Lower lobe of right lung (tissue), 2 donors: ENCODE data around the gene FBP1. TPM values are rescaled to one million over a fixed set of nuclear protein-coding genes. Genes with fewer than 3 reads are reported as not detected.
"Not testable (repeated sequence)": the region's sequence is repeated elsewhere in the genome, so short reads cannot be mapped to it uniquely, and the experiment has no call there.

ENCODE experiments used
- ATAC-seq, 2 donors: fragments of 200-7000 bp; cut with Tn5 transposase; one replicate each; pipeline ENCODE4 v1.9.1; 2020 to 2022; ENCODE audit warnings: mild to moderate bottlenecking in 2 of 2, moderate library complexity in 2 of 2
- DNase-seq: peaks from one replicate; pipeline ENCODE4 v3.0.0-alpha.2; 2020
- H3K27ac ChIP-seq: fragments of 200-600 bp; one replicate; pipeline ENCODE4 v1.8.0; 2022
- H3K27me3 ChIP-seq: fragments of 200-600 bp; one replicate; pipeline ENCODE4 v1.8.0; 2022; ENCODE audit warnings: low read depth
- H3K36me3 ChIP-seq: fragments of 200-600 bp; one replicate; pipeline ENCODE4 v1.8.0; 2022; ENCODE audit warnings: mild to moderate bottlenecking
- H3K4me1 ChIP-seq: fragments of 200-600 bp; one replicate; pipeline ENCODE4 v1.8.0; 2022
- H3K4me3 ChIP-seq: fragments of 200-600 bp; one replicate; pipeline ENCODE4 v1.8.0; 2022; ENCODE audit warnings: mild to moderate bottlenecking
- H3K9me3 ChIP-seq: fragments of 200-600 bp; one replicate; pipeline ENCODE4 v1.8.0; 2022
- CTCF ChIP-seq: fragments of 200-600 bp; IDR thresholded peaks from one replicate; pipeline ENCODE4 v1.8.0; 2022; ENCODE audit warnings: antibody characterized with exemption, mild to moderate bottlenecking
- intact Hi-C: fragments of 100-400 bp; cut with DNase I; formaldehyde crosslinking; loops from one replicate; pipeline ENCODE4 v1.11.0; 2022
- total RNA-seq: library from RNA; stranded (reverse); fragmentation: NEBNext Ultra II Directional; extraction: Animal tissue kit (Norgen Biotek cat#: 25700); gene quantifications from one replicate; pipeline ENCODE4 v1.2.1, GENCODE V29; 2021
- donor health status: DM: no; HTN: yes; CAD: no; lungs with severe emphysema.

The FBP1 gene
- total RNA-seq, 1 donor from 2014 or later: 527 TPM

- intact Hi-C loops: no loop called here
- Histone ChIP-seq H3K27ac (no peak overlapping the region), H3K4me3 (no peak overlapping the region), H3K4me1 (no peaks in the 10 kb centered on the region), H3K27me3 (no peaks in the 10 kb centered on the region), H3K36me3 (no peaks in the 10 kb centered on the region), H3K9me3 (no peaks in the 10 kb centered on the region)
- ATAC-seq (no peak), DNase-seq (no peak)
- no peak for TF ChIP-seq CTCF
These were observed 72.8 kb downstream of the FBP1 start for GRCh38 chr9:94566550-94566949.

GRCh38 chr9:94564279-94564678 lies 75.0 kb downstream of the FBP1 start:
- intact Hi-C loops, ATAC-seq, H3K27ac ChIP-seq, H3K4me1 ChIP-seq, H3K36me3 ChIP-seq, H3K9me3 ChIP-seq, H3K4me3 ChIP-seq, H3K27me3 ChIP-seq, DNase-seq: not testable (repeated sequence)

GRCh38 chr9:94563548-94563947 lies 75.8 kb downstream of the FBP1 start:
- intact Hi-C loops: no loop called here
- ATAC-seq: no peak
- no peak for TF ChIP-seq CTCF

GRCh38 chr9:94560237-94560636 lies 79.1 kb downstream of the FBP1 start:
- Histone ChIP-seq H3K4me3 (no peak overlapping the region), H3K9me3 (no peaks in the 10 kb centered on the region), H3K36me3 (no peaks in the 10 kb centered on the region), H3K27me3 (no peaks in the 10 kb centered on the region), H3K27ac (no peak overlapping the region), H3K4me1 (no peaks in the 10 kb centered on the region)
- ATAC-seq: no peak
- DNase-seq: no peak
- intact Hi-C loops: no loop called here
- no peak for TF ChIP-seq CTCF

More at GRCh38 chr9:94563548-94563947, 75.8 kb downstream of the FBP1 start:
- DNase-seq: no peak
- Histone ChIP-seq H3K36me3 (no peaks in the 10 kb centered on the region), H3K27ac (no peak overlapping the region), H3K4me1 (no peaks in the 10 kb centered on the region), H3K27me3 (no peaks in the 10 kb centered on the region), H3K9me3 (no peaks in the 10 kb centered on the region), H3K4me3 (no peak overlapping the region)

- H3K4me3 ChIP-seq: no peak overlapping the region
- TF ChIP-seq CTCF: no peak
- intact Hi-C loops: no loop called here
- H3K27ac ChIP-seq: no peak overlapping the region
- no peaks in the 10 kb centered on the region for H3K36me3 ChIP-seq
- no peak for DNase-seq
- no peaks in the 10 kb centered on the region for H3K4me1 ChIP-seq
- no peaks in the 10 kb centered on the region for H3K9me3 ChIP-seq
- peak in 1 of 2 donors; percentile 44 for ATAC-seq
- peaks cover 5% of the 10 kb centered on the region for H3K27me3 ChIP-seq
These were observed 81.9 kb downstream of the FBP1 start for GRCh38 chr9:94557376-94557775.

- DNase-seq: peak; percentile 61
- Histone ChIP-seq H3K4me3 (peak within 1 kb of the TSS; percentile 29), H3K36me3 (no peaks in the 10 kb centered on the region), H3K4me1 (no peaks in the 10 kb centered on the region), H3K27me3 (peaks cover 5% of the 10 kb centered on the region), H3K9me3 (no peaks in the 10 kb centered on the region), H3K27ac (no peak within 1 kb of the TSS)
- peak; percentile 97 for ATAC-seq
- TF ChIP-seq CTCF: peak; percentile 32
- intact Hi-C loops: no loop called here
These were observed 84.6 kb downstream of the FBP1 start, which contains the start of gene PCAT7 for GRCh38 chr9:94554439-94555331. Gene PCAT7, plus strand, starts transcription at chr9:94555083.
